Mammary epithelial cell (primary cell): ENCODE results near the gene SNX25.

Experiments used
- EZH2 ChIP-seq: IDR thresholded peaks from 2 replicates; pipeline ENCODE4 v1.6.1; 2012; ENCODE audit warnings: low read length, inconsistent platforms, borderline replicate concordance
- TF ChIP-seq, protein P1 (sequence below), 2 donors: IDR thresholded peaks in 1 of 2; conservative IDR thresholded peaks in 1 of 2; 2 replicates each; pipeline ENCODE4 v1.5.1; 2011 to 2012; ENCODE audit warnings: inconsistent platforms in 2 of 2, low read length in 2 of 2, mild to moderate bottlenecking in 2 of 2, control low read depth in 1 of 2, low read depth in 1 of 2; ENCODE audit not compliant: insufficient read depth in 1 of 2; ENCODE audit errors: extremely low read depth in 1 of 2

DNA sequence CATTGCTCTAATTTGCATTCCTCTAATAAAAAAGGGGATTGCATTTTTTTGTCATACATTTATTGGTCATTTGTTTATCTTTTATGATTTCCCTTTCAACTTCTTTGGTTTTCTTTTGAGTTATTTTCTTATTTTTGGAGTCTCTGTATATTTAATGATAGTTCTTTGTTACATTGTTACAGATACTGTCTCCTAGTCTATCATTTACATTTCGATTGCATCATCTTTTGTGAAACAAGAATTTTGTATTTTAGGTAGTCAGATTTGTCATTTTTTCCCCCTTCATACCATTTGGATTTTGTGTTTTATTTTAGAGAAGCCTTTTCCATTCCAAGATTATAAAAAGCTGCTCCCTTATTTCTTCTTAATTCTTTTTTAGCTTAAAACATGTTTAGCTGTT is 37.1 kb downstream of the SNX25 start:
- TF ChIP-seq, protein P1, sequence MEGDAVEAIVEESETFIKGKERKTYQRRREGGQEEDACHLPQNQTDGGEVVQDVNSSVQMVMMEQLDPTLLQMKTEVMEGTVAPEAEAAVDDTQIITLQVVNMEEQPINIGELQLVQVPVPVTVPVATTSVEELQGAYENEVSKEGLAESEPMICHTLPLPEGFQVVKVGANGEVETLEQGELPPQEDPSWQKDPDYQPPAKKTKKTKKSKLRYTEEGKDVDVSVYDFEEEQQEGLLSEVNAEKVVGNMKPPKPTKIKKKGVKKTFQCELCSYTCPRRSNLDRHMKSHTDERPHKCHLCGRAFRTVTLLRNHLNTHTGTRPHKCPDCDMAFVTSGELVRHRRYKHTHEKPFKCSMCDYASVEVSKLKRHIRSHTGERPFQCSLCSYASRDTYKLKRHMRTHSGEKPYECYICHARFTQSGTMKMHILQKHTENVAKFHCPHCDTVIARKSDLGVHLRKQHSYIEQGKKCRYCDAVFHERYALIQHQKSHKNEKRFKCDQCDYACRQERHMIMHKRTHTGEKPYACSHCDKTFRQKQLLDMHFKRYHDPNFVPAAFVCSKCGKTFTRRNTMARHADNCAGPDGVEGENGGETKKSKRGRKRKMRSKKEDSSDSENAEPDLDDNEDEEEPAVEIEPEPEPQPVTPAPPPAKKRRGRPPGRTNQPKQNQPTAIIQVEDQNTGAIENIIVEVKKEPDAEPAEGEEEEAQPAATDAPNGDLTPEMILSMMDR (conservative IDR thresholded peaks at IDR 0.05 in 1 of 2, IDR thresholded peaks at IDR 0.05 in 1 of 2; ENCODE audit: extremely low read depth in 1 of 2, insufficient read depth in 1 of 2, low read depth in 1 of 2, low read length in 2 of 2), result no peak
- TF ChIP-seq EZH2, result no peak
